OCI-M1 (cell line): ENCODE results near the gene PLA2G5.

Source experiments
- DNase-seq: peaks from one replicate; lab custom pipeline; 2025; lab: John Stamatoyannopoulos, UW

PLA2G5 gene

DNA sequence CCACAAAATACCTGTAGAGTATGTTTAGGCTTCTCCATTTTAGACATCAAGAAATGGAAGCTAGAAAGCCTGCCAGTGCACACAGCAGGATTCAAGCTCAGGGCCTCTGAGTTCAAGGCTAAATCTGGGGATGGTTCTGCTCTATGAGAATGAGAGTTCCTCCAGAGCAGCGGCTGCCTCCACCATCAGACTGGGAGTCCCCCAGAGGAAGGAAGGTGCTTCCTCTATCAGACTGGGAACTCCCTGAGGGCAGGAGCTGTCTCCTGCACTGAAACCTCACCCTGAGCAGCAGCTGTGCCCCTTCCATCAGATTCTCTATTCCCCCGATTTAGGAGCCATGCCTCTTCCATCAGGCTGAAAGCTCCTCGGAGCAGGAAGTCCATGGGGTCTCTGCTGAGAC, 20.1 kb downstream of the PLA2G5 start:
- no peak for DNase-seq

DNA sequence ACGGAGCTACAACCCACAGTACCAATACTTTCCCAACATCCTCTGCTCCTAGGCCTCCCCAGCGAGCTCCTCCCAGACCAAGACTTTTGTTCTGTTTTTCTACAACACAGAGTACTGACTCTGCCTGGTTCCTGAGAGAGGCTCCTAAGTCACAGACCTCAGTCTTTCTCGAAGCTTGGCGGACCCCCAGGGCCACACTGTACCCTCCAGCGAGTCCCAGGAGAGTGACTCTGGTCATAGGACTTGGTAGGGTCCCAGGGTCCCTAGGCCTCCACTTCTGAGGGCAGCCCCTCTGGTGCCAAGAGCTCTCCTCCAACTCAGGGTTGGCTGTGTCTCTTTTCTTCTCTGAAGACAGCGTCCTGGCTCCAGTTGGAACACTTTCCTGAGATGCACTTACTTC, 20.6 kb downstream of the PLA2G5 start:
- DNase-seq, result no peak

DNA sequence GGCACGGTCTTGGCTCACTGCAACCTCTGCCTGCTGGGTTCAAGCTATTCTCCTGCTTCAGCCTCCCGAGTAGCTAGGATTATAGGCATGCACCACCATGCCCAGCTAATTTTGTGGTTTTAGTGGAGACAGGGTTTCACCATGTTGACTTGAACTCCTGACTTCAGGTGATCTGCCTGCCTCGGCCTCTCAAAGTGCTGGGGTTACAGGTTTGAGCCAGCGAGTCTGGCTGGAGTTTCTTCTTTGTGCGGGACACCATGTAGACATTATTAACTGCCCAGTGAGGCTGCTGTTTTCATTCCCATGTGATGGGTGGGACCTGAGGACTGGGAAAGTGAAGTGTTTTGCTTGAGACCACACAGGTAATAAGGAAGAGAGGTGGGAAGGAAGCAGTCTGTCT, 23.3 kb downstream of the PLA2G5 start:
- DNase-seq, result no peak

DNA sequence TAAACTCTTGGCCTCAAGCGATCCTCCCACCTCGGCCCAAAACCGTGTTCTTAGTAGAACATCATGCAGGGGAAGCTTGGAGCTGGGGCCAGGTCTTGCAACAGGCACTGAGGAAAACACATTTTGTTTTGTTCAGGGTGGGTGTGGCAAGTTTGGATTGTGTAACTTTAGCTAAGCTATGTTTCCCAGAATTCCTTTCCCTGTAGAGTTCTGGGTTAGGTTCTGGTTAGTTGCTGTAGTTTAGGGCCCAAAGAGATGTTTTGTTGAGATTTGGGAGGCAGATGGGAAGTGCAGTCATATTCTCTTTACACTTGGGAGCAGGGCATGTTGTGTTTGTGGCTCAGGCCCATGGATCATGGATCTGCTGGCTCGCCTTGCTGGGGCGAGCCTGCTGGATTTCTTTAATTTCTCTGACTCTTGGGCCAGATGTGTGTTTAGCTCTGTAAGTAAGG, 24.0 kb downstream of the PLA2G5 start:
- no peak for DNase-seq

DNA sequence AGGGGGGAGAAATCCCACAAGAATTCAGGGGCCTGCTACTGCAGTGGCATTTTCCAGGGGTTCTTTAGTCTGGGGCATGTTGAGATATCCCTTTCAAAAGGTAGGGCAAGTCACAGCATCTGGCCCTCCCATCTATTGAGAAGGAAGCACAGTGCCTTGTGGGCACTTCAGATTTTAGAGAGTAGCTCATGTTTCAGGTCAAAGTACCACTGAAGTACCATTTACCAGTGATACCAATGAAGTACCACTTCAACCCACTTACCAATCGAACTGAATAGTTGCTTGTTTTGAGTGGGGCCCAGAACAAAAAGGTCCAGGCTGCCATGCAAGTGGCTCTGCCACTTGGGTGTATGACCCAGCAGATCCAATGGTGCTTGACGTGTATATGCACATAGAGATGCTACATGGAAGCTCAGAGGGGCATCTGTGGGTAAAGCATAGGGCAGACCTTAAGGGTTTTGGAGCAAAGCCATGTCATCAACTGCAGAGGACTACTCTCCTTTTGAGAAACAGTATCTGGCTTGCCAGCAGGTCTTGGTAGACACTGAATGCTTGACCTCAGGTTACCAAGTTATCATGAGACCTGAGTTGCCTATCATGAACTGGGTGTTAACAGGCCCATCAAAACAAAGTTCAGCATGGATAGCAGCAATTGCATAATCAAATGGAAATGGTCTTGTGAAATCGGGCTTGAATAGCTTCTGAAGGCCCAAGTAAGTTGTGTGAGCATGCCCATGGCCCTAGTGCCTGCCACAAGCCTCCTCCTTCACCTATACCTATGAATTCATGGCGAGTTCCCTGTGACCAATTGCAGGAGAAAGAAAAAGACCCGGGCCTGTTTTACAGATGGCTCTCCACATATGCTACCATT, 25.8 kb downstream of the PLA2G5 start:
- peak; percentile 5 for DNase-seq

DNA sequence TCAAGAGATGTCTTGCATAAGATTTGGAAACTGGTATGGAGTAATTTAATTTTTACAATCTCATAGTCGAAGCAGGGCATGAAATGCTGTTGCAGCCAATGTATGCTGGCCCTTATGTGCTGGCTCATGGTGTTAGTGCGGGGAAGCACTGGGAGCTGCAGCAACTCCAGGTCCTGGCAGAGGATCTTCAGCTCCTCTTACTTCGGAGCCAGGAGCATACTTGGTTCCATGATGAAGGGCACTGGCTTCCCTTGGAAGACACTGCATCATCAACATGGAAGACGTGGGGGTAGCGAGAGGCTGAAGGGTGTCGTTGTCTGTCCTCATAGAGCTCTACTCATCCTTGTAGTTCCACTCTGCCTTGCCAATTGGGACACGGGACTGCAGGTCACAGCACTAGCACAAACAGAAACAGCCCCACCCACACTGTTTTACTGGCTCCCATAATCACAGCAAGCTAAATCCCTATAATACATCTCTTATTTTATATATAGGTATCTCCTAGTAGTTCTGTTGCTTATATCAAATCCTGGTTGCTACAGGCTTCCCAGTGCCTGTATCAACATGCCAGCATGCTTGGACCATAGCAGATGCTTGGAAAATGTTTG, 26.9 kb downstream of the PLA2G5 start:
- no peak for DNase-seq

DNA sequence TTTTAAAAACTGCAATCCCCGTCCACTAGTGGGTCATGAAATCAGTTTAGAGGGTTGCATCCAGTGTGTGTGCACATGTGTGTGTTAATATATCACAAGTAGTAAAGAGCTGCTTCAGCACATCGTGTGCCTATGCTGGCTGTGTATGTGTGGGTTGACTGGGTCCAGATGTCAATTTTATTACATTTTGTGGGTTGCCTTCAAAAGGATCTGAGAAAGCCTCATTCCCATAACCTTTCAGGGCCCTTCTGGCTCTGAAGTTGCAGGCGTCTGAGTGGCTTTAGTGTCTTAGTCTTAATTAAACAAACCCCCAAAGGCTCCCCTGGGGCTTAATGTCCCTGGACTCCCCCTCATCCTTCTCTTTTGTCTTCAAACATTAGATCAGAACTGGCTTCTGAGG, 29.5 kb downstream of the PLA2G5 start:
- DNase-seq, result no peak

DNA sequence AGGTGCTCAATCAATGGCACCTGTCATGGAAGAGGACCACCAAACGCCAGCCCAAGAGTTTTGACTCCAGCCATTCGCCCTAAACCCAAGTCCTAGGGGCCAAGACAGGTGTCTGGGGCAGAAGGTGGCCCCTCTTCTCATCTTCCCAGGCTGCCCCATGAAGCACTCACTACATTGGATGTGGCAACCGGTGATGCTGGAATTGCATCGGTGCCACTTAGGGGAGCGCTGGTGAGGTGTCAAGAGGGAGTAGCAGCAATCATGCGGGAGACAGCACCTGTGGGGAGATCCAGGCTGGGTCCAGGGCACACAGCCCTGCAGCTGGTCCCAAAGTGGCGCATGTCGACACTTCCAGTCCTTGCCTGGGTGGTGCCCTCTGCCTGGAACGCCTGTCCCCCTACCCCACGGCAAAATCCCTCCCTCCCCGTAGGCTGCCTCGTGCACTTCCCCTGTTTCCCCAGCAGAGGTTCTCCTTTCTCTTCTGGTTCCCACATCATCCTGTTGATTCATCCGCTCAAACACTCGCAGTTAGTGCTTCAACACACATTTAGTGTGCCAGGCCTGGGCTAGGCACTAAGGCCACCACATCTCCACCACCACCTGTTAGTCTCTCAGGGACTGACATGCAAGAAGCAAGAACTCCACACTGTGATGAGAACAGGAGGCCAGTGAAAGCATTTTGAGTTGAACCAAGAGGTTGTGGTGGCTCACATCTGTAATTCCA, 30.8 kb downstream of the PLA2G5 start:
- DNase-seq, result peak; percentile 65

DNA sequence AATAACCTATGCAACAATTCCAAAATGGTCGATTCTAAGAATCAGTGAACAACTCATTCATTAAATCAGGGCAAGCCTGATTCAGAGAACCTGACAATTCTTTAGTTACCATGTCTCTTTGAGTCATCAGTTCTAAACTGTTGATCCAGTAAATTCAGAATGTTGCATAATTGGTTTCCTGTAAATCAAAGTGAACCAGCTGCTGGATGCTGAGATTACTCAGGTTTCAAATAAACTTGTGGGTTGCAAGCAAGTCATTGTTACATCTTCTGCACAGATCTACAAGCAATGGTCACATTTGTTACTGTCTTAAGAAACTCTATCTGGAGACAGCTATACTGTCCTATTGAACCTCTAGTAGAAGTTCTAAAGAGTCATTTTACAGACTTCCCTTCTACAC, 32.9 kb downstream of the PLA2G5 start:
- DNase-seq, result peak; percentile 13

DNA sequence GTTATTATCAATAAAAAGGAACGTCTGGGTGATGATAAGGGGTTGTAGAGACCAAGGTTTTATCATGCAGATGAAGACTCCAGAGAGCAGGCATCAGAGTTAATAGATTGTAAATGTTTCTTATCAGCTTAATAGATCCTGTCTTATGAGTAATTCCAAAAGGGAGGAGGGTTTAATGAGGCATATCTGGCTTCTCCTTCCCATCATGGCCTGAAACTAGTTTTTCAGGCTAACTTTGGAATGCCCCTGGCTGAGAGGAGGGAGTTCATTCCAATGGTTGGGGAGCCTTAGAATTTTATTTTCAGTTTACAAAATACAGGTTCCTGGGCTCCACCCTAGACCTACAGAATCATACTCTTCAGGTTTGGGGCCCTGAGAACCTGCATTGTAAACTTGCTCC, 35.9 kb downstream of the PLA2G5 start:
- DNase-seq, result no peak

DNA sequence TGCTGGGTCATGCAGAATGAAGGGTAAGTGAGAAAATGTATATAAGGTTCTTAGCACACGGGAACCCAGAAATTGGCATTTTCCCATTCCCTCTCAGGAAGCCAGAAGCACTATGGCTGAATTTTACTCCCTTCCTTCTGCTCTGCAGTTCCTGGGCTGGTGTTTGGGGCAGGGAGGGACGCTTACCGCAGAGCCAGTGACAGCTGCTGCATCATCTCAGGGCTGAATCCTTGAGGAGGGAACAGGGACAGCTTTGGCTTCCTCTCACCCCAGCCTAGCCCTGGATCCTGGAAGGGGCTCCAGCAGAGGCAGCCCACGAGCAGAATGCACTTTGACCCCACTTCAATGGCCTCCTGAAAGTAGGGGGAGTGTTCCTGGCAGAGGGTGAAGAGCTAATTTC, 37.4 kb downstream of the PLA2G5 start:
- DNase-seq, result no peak

DNA sequence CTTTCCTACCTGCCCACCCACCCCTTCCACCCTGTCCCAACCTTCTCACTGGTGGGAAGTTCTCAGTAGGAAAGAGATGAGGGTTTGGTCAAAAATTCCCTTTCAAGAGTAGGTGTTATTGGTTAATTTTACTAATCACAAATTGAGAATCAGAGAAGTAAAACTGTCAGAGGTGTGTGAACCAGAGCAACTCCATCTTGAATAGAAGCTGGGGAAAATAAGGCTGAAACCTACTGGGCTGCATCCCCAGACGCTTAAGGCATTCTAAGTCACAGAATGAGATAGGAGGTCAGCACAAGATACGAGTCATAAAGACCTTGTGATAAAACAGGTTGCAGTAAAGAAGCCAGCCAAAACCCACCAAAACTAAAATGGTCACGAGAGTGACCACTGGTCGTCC, 37.8 kb downstream of the PLA2G5 start:
- no peak for DNase-seq

DNA sequence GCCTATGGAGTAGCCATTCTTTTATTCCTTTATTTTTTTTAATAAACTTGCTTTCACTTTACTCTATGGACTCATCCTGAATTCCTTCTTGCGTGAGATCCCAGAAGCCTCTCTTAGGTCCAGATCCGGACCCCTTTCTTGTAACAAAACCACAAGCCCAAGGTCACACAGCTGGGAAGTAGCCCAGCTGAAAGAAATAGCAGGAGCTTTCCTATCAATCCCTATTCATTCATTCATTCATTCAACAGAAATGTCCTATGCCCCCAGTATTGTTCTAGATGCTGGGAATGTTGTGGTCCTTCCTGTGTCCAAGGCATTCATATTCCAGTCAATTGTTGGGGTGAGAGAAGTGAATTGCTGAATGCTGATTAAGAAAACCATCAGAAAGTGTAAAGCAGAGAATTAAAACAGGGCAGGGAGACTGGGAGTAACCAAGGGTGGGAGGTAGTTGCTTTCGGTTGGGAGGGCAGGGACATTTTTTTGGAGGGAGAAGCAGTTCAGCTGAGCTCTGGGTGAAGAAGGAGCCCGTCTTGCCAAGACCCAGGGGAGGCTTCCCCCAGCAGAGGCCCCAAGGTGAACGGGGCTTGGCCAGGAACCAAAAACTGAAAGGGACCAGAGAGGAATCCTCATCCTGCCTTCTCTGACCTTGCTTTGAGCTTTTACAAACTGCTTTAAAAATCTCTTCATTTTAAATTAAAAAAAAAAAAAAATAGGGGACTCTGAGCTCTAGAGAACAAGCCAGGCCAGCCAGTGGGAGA, 38.6 kb downstream of the PLA2G5 start:
- DNase-seq, result no peak

DNA sequence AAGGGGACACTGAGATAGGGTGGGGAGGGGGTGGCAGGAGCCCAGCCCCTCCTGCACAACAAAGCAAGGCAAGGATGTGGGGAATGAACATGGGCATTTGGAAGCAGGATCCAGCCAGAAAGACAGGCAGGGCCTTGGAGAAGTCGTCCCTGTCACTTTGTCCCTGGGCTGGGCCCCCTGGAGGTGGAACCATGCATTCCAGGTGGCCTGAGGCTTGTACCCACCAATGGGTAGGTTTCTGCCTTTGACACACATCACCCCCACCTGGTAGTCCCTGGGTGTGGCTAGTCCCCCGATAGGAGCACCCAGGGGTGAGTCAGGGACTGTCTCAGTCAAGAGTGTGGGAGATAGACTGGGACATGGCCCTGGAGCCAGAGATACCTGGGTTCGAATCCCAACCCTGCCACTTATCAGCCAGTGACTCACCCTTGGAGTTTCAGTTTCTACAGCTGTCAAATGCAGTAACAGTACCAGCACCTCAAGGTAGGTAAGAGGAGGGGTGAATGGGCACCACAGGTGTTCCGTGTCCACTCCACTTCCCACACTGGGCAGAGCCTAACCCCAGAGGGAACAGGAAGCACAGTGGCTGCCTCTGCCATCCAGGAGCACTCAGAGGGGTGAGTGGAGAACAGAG, 39.3 kb downstream of the PLA2G5 start:
- no peak for DNase-seq

DNA sequence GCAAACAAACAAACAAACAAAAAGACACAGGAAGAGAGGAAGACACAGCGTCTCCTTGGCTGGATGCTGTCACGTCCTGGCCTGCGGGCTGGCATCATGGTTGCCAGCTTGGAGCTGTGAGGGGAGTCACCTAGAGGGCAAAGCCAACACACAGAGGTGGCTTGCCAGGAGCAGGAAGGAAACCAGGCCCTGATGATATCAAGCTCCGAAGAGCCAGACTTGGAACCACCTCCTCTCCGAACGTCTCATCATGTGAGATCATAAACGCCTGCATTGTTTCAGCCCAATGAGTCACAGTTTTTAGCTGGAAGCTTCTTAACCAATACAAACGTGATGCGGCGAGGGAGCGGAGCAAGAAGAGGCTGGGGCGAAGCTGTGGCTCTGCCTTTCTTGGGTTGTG, 40.7 kb downstream of the PLA2G5 start:
- DNase-seq, result no peak

DNA sequence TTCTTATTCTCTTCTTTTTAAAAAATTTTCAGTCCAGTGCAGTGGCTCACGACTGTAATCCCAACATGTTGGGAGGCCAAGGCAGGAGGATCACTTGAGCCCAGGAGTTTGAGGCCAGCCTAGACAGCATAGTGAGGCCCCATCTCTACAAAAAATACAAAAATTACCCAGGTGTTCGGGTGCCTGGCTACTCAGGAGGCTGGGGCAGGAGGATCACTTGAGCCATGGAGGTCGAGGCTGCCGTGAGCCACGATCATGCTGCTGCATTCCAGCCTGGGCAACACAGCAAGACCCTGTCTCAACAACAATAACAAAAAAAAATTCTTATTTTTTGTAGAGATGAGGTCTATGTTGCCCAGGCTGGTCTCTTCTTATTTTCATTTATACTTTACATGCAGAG, 41.5 kb downstream of the PLA2G5 start:
- no peak for DNase-seq

DNA sequence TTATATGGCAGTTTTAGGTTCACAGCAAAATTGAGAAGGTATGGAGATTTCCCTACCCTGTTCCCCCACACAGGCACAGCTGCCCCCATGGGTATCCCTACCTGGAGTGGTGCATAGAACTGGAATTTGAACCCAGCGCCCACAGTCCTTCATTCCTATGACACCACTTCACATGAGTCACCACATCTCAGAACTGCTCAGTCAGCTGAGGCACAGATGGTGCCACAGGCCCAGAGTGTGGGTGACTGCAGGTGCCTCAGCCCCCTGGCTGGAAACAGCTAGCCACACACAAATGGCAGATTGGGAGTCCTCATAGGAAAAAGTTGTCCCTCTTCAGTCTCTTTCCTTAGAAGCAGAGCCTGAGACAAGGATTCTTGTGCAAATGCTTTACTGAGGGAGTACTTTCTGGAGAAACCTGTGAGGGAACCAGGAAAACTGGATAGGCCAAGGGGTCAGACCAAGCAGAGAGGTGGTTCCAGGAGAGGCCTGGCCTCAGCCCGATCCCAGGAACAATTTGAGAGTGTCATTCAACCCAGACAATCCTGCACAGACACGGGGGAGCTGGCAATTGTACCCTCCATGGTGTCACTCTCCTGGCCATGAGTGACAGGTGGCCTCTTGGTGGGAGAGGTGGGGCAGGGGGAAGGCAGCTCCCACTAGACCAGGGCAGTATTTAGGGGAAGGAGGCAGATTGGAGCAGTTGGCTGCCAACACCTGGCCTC, 42.4 kb downstream of the PLA2G5 start:
- DNase-seq, result no peak

DNA sequence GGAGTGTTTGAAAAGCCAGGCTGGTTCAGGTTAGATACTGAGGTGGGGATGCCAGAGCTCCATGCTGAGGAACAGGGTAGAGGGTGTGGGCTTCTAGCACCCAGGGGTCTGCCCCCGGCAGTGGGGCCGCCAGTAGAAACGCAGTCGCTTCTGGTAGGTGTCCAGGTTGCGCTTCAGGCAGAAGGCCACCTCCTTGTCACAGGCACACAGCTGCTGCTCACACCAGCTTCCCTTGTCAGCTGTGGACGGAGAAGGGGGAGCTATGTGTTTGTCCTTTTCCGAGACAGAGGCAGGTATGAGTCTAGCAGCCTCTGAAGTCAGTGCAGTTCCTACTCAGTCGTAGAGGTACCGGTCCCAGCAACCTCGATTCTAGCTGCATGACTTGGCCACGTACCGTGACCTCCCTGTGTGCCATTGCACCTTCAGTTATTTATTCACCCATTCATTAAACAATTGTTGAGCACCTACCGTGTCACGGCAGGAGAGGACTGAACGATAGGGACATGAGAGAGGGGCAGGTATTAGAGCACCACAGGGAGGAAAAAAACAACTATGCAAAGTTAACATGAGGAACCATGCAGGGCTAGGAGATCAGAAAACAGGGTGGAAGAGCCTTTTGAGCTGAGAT, 44.1 kb downstream of the PLA2G5 start:
- DNase-seq, result no peak

DNA sequence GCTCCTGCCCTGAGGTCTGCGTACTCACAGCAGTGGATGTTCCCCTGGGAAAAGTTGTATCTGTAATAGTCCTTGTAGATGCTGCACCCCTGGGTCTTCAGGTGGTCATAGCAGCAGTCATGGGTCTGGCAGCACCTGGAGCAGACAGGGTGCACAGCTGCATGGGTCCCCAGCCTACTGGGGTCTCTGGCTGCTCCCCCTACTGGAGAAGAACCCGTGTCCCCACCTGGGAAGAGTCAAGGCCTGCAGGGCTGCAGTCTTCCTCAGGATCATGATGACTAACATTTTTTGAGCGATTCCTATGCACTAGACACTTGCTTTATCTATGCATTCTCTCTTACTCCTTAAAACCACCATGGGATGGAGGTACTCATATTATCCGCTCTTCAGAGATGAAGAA, 45.5 kb downstream of the PLA2G5 start:
- DNase-seq, result no peak

DNA sequence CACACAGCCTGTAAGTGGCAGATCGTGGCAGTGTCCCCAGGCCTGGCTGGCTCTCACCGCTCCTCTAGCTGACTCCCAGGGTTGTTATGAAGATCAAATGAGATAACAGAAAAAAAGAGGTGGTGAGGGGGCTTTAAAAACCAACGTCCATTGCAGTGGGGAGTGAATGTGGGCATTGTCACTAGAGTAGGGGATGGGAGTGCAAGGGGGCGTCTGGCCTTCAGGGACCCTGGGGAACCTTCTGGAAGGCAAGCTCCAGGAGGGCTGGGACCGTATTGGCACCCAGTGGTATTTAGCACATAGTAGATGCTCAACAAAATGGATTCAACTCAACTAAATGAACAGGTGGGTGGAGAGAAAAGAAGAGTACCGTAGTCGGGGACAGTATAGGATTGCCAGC, 45.9 kb downstream of the PLA2G5 start:
- DNase-seq, result no peak

DNA sequence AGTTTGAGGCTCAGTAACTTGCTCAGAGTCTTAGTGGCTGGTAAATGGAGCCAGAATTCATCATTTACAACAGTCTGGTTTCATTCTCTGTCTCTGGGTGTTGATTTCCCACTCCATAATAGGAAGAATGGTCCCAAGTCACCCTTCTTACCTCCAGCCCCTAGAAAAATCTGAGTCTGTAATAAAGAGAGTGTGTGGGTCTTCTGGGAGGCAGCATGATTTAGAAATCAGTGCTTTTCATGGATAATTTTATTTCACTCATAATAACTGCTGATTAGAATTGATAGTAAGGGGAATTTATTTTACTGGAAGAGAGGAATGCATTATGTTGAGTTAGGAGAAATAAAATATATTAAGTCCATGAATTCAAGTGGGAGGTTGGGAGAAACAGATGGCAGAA, 47.2 kb downstream of the PLA2G5 start:
- DNase-seq, result no peak
